ENCODE results near the gene FAM124A. TPM values are rescaled to one million over a fixed set of nuclear protein-coding genes. Genes with fewer than 3 reads are reported as not detected.

The FAM124A gene
- total and polyA plus RNA-seq, 2 donors from 2014 or later: 3.5 to 7.7 TPM

GRCh38 chr13:51180853-51181511, 41.2 kb upstream of the FAM124A start:
- Histone ChIP-seq H3K9me3 (ENCODE audit: control insufficient read depth in 2 of 3, insufficient read depth in 1 of 3, low read length in 3 of 3) (no peaks in the 10 kb centered on the region), H3K4me3 (ENCODE audit: low read length in 3 of 3) (no peak overlapping the region), H3K9ac (ENCODE audit: low read length in 3 of 3) (no peak overlapping the region), H3K27me3 (ENCODE audit: control insufficient read depth, insufficient read depth, low read length) (no peaks in the 10 kb centered on the region), H3K4me1 (ENCODE audit: control insufficient read depth in 2 of 3, insufficient read depth in 2 of 3, low read depth in 1 of 3, low read length in 3 of 3) (no peaks in the 10 kb centered on the region), H3K27ac (ENCODE audit: low read depth in 2 of 2, low read length in 2 of 2) (no peak overlapping the region), H3K36me3 (ENCODE audit: control insufficient read depth in 2 of 3, insufficient read depth in 3 of 3, low read length in 3 of 3) (no peaks in the 10 kb centered on the region)
- TF ChIP-seq CTCF (IDR thresholded peaks at IDR 0.05; ENCODE audit: borderline replicate concordance, extremely low read depth, insufficient read depth): no peak
- intact Hi-C loops (cut with DNase I): no loop called here
- DNase-seq: no peak
- no peak for FAIRE-seq

GRCh38 chr13:51181786-51182383, 40.3 kb upstream of the FAM124A start:
- no peak overlapping the region for H3K4me3 ChIP-seq (ENCODE audit: low read length in 3 of 3)

GRCh38 chr13:51191743-51192142, 30.5 kb upstream of the FAM124A start:
- DNase-seq (no peak), FAIRE-seq (no peak)
- Histone ChIP-seq H3K4me3 (ENCODE audit: low read length in 3 of 3) (no peak overlapping the region), H3K36me3 (ENCODE audit: control insufficient read depth in 2 of 3, insufficient read depth in 3 of 3, low read length in 3 of 3) (no peaks in the 10 kb centered on the region), H3K4me1 (ENCODE audit: control insufficient read depth in 2 of 3, insufficient read depth in 2 of 3, low read depth in 1 of 3, low read length in 3 of 3) (no peaks in the 10 kb centered on the region), H3K9me3 (ENCODE audit: control insufficient read depth in 2 of 3, insufficient read depth in 1 of 3, low read length in 3 of 3) (no peaks in the 10 kb centered on the region), H3K27ac (ENCODE audit: low read depth in 2 of 2, low read length in 2 of 2) (no peak overlapping the region), H3K9ac (ENCODE audit: low read length in 3 of 3) (no peak overlapping the region), H3K27me3 (ENCODE audit: control insufficient read depth, insufficient read depth, low read length) (no peaks in the 10 kb centered on the region)
- intact Hi-C loops (cut with DNase I): no loop called here
- TF ChIP-seq CTCF (IDR thresholded peaks at IDR 0.05; ENCODE audit: borderline replicate concordance, extremely low read depth, insufficient read depth): no peak

More at GRCh38 chr13:51181786-51182383, 40.3 kb upstream of the FAM124A start:
- intact Hi-C loops (cut with DNase I): no loop called here
- no peak overlapping the region for H3K27ac ChIP-seq (ENCODE audit: low read depth in 2 of 2, low read length in 2 of 2)
- no peaks in the 10 kb centered on the region for H3K9me3 ChIP-seq (ENCODE audit: control insufficient read depth in 2 of 3, insufficient read depth in 1 of 3, low read length in 3 of 3)
- DNase-seq (no peak), FAIRE-seq (no peak)
- H3K27me3 ChIP-seq (ENCODE audit: control insufficient read depth, insufficient read depth, low read length): no peaks in the 10 kb centered on the region
- H3K36me3 ChIP-seq (ENCODE audit: control insufficient read depth in 2 of 3, insufficient read depth in 3 of 3, low read length in 3 of 3): no peaks in the 10 kb centered on the region
- TF ChIP-seq CTCF (IDR thresholded peaks at IDR 0.05; ENCODE audit: borderline replicate concordance, extremely low read depth, insufficient read depth): no peak
- H3K4me1 ChIP-seq (ENCODE audit: control insufficient read depth in 2 of 3, insufficient read depth in 2 of 3, low read depth in 1 of 3, low read length in 3 of 3): no peaks in the 10 kb centered on the region
- no peak overlapping the region for H3K9ac ChIP-seq (ENCODE audit: low read length in 3 of 3)

All from kidney (tissue), 14 donors.